Panc1 (cell line): ENCODE data around the gene MYG1. TPM values are rescaled to one million over a fixed set of nuclear protein-coding genes. Genes with fewer than 3 reads are reported as not detected.

ENCODE experiments used
- ATAC-seq: fragments of 200-7000 bp; cut with Tn5 transposase; 2 replicates; pipeline ENCODE4 v1.9.1; 2020; ENCODE audit warnings: mild to moderate bottlenecking, moderate library complexity
- BruUV-seq: library from RNA; stranded (reverse); fragments of 400-500 nt; replicated peaks from 2 replicates; lab custom pipeline; 2021; lab: Mats Ljungman, UMichigan
- CTCF ChIA-PET: fragments of 300-600 bp; sonication (Branson Sonifier 250); formaldehyde crosslinking; loops from one replicate; lab custom pipeline; 2022; ENCODE audit warnings: antibody characterized with exemption; lab: Charles Lee
- POLR2A ChIA-PET: fragments of 300-600 bp; sonication (Branson Sonifier 250); formaldehyde crosslinking; loops from one replicate; lab custom pipeline; 2022; ENCODE audit warnings: antibody characterized with exemption; lab: Charles Lee
- DNase-seq: peaks from one replicate; pipeline ENCODE4 v3.0.0-alpha.2; 2010; ENCODE audit warnings: low read depth, low spot score
- H3K27ac ChIP-seq: 2 replicates; pipeline ENCODE4 v1.5.1; 2011; ENCODE audit warnings: mild to moderate bottlenecking, low read length, inconsistent platforms
- H3K27me3 ChIP-seq: fragments of 200-500 bp; sonication (Bioruptor generic); 2 replicates; pipeline ENCODE4 v1.6.0; 2014; ENCODE audit warnings: low read length, inconsistent platforms; ENCODE audit not compliant: control insufficient read depth, insufficient read depth
- H3K36me3 ChIP-seq: fragments of 200-500 bp; sonication (Bioruptor generic); 2 replicates; pipeline ENCODE4 v1.5.1; 2014; ENCODE audit warnings: inconsistent platforms, mild to moderate bottlenecking, low read length, moderate library complexity; ENCODE audit not compliant: control insufficient read depth, insufficient read depth
- H3K4me1 ChIP-seq: 2 replicates; pipeline ENCODE4 v1.5.1; 2011; ENCODE audit warnings: inconsistent platforms, mild to moderate bottlenecking, low read length, moderate library complexity; ENCODE audit not compliant: control insufficient read depth, insufficient read depth
- H3K4me3 ChIP-seq, 2 experiments: 2 replicates each; pipeline ENCODE4 v1.5.1; 2011 to 2012; ENCODE audit warnings: low read depth in 2 of 2, low read length in 2 of 2, mild to moderate bottlenecking in 2 of 2, inconsistent platforms in 1 of 2, moderate library complexity in 1 of 2
- H3K9me3 ChIP-seq: fragments of 200-500 bp; sonication (Bioruptor generic); 2 replicates; pipeline ENCODE4 v1.5.1; 2014; ENCODE audit warnings: low read depth, mild to moderate bottlenecking, inconsistent platforms, low read length, moderate library complexity; ENCODE audit not compliant: control insufficient read depth, insufficient read depth
- POLR2AphosphoS5 ChIP-seq: IDR thresholded peaks from 2 replicates; pipeline ENCODE4 v1.6.1; 2012; ENCODE audit warnings: mild to moderate bottlenecking, low read depth, low read length, moderate library complexity
- REST ChIP-seq, 2 experiments: IDR thresholded peaks; 2 replicates each; pipeline ENCODE4 v1.6.1; 2011 to 2012; ENCODE audit warnings: low read depth in 2 of 2, control low read depth in 1 of 2, low read length in 1 of 2, mild to moderate bottlenecking in 1 of 2, moderate library complexity in 1 of 2; ENCODE audit not compliant: insufficient read depth in 1 of 2
- SIN3A ChIP-seq: IDR thresholded peaks from 2 replicates; pipeline ENCODE4 v1.6.1; 2012; ENCODE audit warnings: low read depth, mild to moderate bottlenecking, low read length, moderate library complexity, borderline replicate concordance; ENCODE audit not compliant: insufficient read depth
- TCF7L2 ChIP-seq: IDR thresholded peaks from 2 replicates; pipeline ENCODE4 v1.6.1; 2011; ENCODE audit warnings: mild to moderate bottlenecking, low read depth, low read length, inconsistent platforms
- in situ Hi-C: cut with HindIII; loops from 2 replicates; pipeline ENCODE4 v1.10.0; 2016; ENCODE audit warnings: low sequenced_read_pairs, low pct_unique_long_range_greater_than_20kb
- intact Hi-C: fragments of 100-400 bp; cut with micrococcal nuclease; formaldehyde crosslinking; loops from one replicate; pipeline ENCODE4 v1.10.0; 2022; ENCODE audit not compliant: unreplicated experiment
- total RNA-seq: library from RNA; stranded (reverse); gene quantifications from one replicate; pipeline ENCODE4 v1.2.1, GENCODE V29; 2021; ENCODE audit not compliant: unreplicated experiment
- TF ChIP-seq, protein P1 (sequence below): fragments of 450-650 bp; IDR thresholded peaks from 2 replicates; pipeline ENCODE4 v1.5.1; 2017; ENCODE audit warnings: mild to moderate bottlenecking

MYG1 gene
- total RNA-seq, 1 experiment from 2014 or later, result 77.4 TPM

- ChIA-PET CTCF (interaction anchor here (0.6 to 1.7 kb wide), 5 partner anchors 17 to 561 kb away, joined by 3 to 7 read pairs (median 3); partner anchors contain the start of gene AAAS), POLR2A (interaction anchor here (0.5 to 0.9 kb wide), 4 partner anchors 42 to 463 kb away, joined by 3 to 8 read pairs (median 4); no protein-coding TSS in a partner anchor)
- DNase-seq, result no peak
- ATAC-seq, result peak; percentile 95
- Histone ChIP-seq H3K27me3 (no peaks in the 10 kb centered on the region), H3K36me3 (no peaks in the 10 kb centered on the region; the same call in none of the 2 replicates), H3K4me1 (peaks cover 20% of the 10 kb centered on the region), H3K27ac (peak within 1 kb of the TSS; percentile 86), H3K9me3 (no peaks in the 10 kb centered on the region), H3K4me3 (peak within 1 kb of the TSS; percentile 76 to 82)
- intact Hi-C loops, result no loop called here
- in situ Hi-C loops, result no loop called here
- no TSS peak for BruUV-seq
- no peak for TF ChIP-seq TCF7L2
- TF ChIP-seq, protein P1, sequence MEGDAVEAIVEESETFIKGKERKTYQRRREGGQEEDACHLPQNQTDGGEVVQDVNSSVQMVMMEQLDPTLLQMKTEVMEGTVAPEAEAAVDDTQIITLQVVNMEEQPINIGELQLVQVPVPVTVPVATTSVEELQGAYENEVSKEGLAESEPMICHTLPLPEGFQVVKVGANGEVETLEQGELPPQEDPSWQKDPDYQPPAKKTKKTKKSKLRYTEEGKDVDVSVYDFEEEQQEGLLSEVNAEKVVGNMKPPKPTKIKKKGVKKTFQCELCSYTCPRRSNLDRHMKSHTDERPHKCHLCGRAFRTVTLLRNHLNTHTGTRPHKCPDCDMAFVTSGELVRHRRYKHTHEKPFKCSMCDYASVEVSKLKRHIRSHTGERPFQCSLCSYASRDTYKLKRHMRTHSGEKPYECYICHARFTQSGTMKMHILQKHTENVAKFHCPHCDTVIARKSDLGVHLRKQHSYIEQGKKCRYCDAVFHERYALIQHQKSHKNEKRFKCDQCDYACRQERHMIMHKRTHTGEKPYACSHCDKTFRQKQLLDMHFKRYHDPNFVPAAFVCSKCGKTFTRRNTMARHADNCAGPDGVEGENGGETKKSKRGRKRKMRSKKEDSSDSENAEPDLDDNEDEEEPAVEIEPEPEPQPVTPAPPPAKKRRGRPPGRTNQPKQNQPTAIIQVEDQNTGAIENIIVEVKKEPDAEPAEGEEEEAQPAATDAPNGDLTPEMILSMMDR, result no peak
- TF ChIP-seq POLR2AphosphoS5, result peak; percentile 81
- TF ChIP-seq REST (IDR thresholded peaks at IDR 0.05; ENCODE audit: insufficient read depth in 1 of 2, low read depth in 2 of 2, low read length in 1 of 2), result no peak
- peak; percentile 98 for TF ChIP-seq SIN3A
Measured at GRCh38 chr12:53267999-53268629, 31.4 kb upstream of the MYG1 start, which contains the start of gene ESPL1. Gene ESPL1, plus strand, starts transcription at chr12:53268299. Its CDS starts 468 bp downstream, at chr12:53268767.

GRCh38 chr12:53268630-53269562 is 30.6 kb upstream of the MYG1 start:
- H3K36me3 ChIP-seq, result no peaks in the 10 kb centered on the region; the same call in none of the 2 replicates
- DNase-seq (no peak), ATAC-seq (peak; percentile 13; the same call in 1 of the 2 replicates)
- intact Hi-C loops, result no loop called here
- ChIA-PET CTCF (interaction anchor here (0.6 to 1.7 kb wide), 4 partner anchors 17 to 562 kb away, joined by 3 to 7 read pairs (median 4); a partner anchor contains a TSS), POLR2A (interaction anchor here (0.5 to 0.9 kb wide), 4 partner anchors 41 to 462 kb away, joined by 3 to 8 read pairs (median 4); partner anchors contain the start of gene ZNF740)
- H3K27ac ChIP-seq, result peak overlapping the region; percentile 86
- BruUV-seq, result TSS peak; percentile 96
- TF ChIP-seq POLR2AphosphoS5 (no peak), SIN3A (no peak), REST (IDR thresholded peaks at IDR 0.05; ENCODE audit: insufficient read depth in 1 of 2, low read depth in 2 of 2, low read length in 1 of 2) (no peak), TCF7L2 (no peak)
- TF ChIP-seq, protein P1, result no peak
- H3K27me3 ChIP-seq, result no peaks in the 10 kb centered on the region
- H3K4me3 ChIP-seq, result peak overlapping the region; percentile 76 to 82
- in situ Hi-C loops, result no loop called here
- H3K4me1 ChIP-seq, result peaks cover 20% of the 10 kb centered on the region
- no peaks in the 10 kb centered on the region for H3K9me3 ChIP-seq
